ENCODE results near the gene HSD17B8. TPM values are rescaled to one million over a fixed set of nuclear protein-coding genes. Genes with fewer than 3 reads are reported as not detected.

Gene HSD17B8
- total RNA-seq, 1 experiment from 2014 or later, result 79.7 TPM

- in situ Hi-C loops (cut with HindIII; ENCODE audit: low pct_unique_long_range_greater_than_20kb, low sequenced_read_pairs), result no loop called here
- DNase-seq (ENCODE audit: low read depth), result no peak
Measured at GRCh38 chr6:33252759-33253158, 48.3 kb downstream of the HSD17B8 start.

- in situ Hi-C loops (cut with HindIII; ENCODE audit: low pct_unique_long_range_greater_than_20kb, low sequenced_read_pairs), result no loop called here
Measured at GRCh38 chr6:33254591-33254990, 50.1 kb downstream of the HSD17B8 start.

More at GRCh38 chr6:33254591-33254990, 50.1 kb downstream of the HSD17B8 start:
- DNase-seq (ENCODE audit: low read depth), result no peak

Other genes starting within 250 kb of the HSD17B8 start
- 43.7 and 62.6 TPM in 2 replicates for gene BRD2, start 236.1 kb upstream of the HSD17B8 start, total RNA-seq (2014; rRNA removed; shearing (Covaris generic); ENCODE audit: low replicate concordance)
- gene HLA-DOA, start 195.1 kb upstream of the HSD17B8 start, total RNA-seq (2014; rRNA removed; shearing (Covaris generic); ENCODE audit: low replicate concordance), result not detected in 2 replicates
- gene HLA-DPA1, start 131.0 kb upstream of the HSD17B8 start, total RNA-seq (2014; rRNA removed; shearing (Covaris generic); ENCODE audit: low replicate concordance), result not detected in 2 replicates
- not detected in 2 replicates for gene HLA-DPB1, start 128.7 kb upstream of the HSD17B8 start, total RNA-seq (2014; rRNA removed; shearing (Covaris generic); ENCODE audit: low replicate concordance)
- 0.20 and 1.4 TPM in 2 replicates for gene COL11A2, start 12.2 kb upstream of the HSD17B8 start, total RNA-seq (2014; rRNA removed; shearing (Covaris generic); ENCODE audit: low replicate concordance)
- 25.1 and 30.0 TPM in 2 replicates for gene RXRB, start 4.0 kb upstream of the HSD17B8 start, total RNA-seq (2014; rRNA removed; shearing (Covaris generic); ENCODE audit: low replicate concordance)
- 232 and 245 TPM in 2 replicates for gene SLC39A7, start 3.8 kb upstream of the HSD17B8 start, total RNA-seq (2014; rRNA removed; shearing (Covaris generic); ENCODE audit: low replicate concordance)
- 51.4 and 56.9 TPM in 2 replicates for gene RING1, start 3.8 kb downstream of the HSD17B8 start, total RNA-seq (2014; rRNA removed; shearing (Covaris generic); ENCODE audit: low replicate concordance)
- 21.1 and 27.6 TPM in 2 replicates for gene VPS52, start 67.2 kb downstream of the HSD17B8 start, total RNA-seq (2014; rRNA removed; shearing (Covaris generic); ENCODE audit: low replicate concordance)
- 3,205 and 3,207 TPM in 2 replicates for gene RPS18, start 67.4 kb downstream of the HSD17B8 start, total RNA-seq (2014; rRNA removed; shearing (Covaris generic); ENCODE audit: low replicate concordance)
- gene B3GALT4, start 72.5 kb downstream of the HSD17B8 start, total RNA-seq (2014; rRNA removed; shearing (Covaris generic); ENCODE audit: low replicate concordance), result not detected in 2 replicates
- 92.5 and 98.2 TPM in 2 replicates for gene WDR46, start 84.6 kb downstream of the HSD17B8 start, total RNA-seq (2014; rRNA removed; shearing (Covaris generic); ENCODE audit: low replicate concordance)
- gene PFDN6, start 84.9 kb downstream of the HSD17B8 start, total RNA-seq (2014; rRNA removed; shearing (Covaris generic); ENCODE audit: low replicate concordance), result 151 and 264 TPM in 2 replicates
- gene RGL2, start 94.3 kb downstream of the HSD17B8 start, total RNA-seq (2014; rRNA removed; shearing (Covaris generic); ENCODE audit: low replicate concordance), result 38.8 and 53.7 TPM in 2 replicates
- gene TAPBP, start 109.4 kb downstream of the HSD17B8 start, total RNA-seq (2014; rRNA removed; shearing (Covaris generic); ENCODE audit: low replicate concordance), result 132 and 145 TPM in 2 replicates
- gene ZBTB22, start 113.1 kb downstream of the HSD17B8 start, total RNA-seq (2014; rRNA removed; shearing (Covaris generic); ENCODE audit: low replicate concordance), result 16.1 and 16.6 TPM in 2 replicates
- 56.5 and 59.5 TPM in 2 replicates for gene DAXX, start 118.3 kb downstream of the HSD17B8 start, total RNA-seq (2014; rRNA removed; shearing (Covaris generic); ENCODE audit: low replicate concordance)
- 176 and 179 TPM in 2 replicates for gene KIFC1, start 187.2 kb downstream of the HSD17B8 start, total RNA-seq (2014; rRNA removed; shearing (Covaris generic); ENCODE audit: low replicate concordance)
- 32.5 and 43.2 TPM in 2 replicates for gene PHF1, start 206.4 kb downstream of the HSD17B8 start, total RNA-seq (2014; rRNA removed; shearing (Covaris generic); ENCODE audit: low replicate concordance)
- 303 and 346 TPM in 2 replicates for gene CUTA, start 213.5 kb downstream of the HSD17B8 start, total RNA-seq (2014; rRNA removed; shearing (Covaris generic); ENCODE audit: low replicate concordance)
- gene SYNGAP1, start 215.4 kb downstream of the HSD17B8 start, total RNA-seq (2014; rRNA removed; shearing (Covaris generic); ENCODE audit: low replicate concordance), result 0.14 TPM in 2 replicates
- 14.3 and 39.3 TPM in 2 replicates for gene ZBTB9, start 249.9 kb downstream of the HSD17B8 start, total RNA-seq (2014; rRNA removed; shearing (Covaris generic); ENCODE audit: low replicate concordance)